B cell (primary cell): ENCODE data around the gene OR4K13.

Source experiments
- EZH2 ChIP-seq: IDR thresholded peaks from 2 replicates; pipeline ENCODE4 v1.6.1; 2012; ENCODE audit warnings: borderline replicate concordance, low read depth, mild to moderate bottlenecking, moderate library complexity, low read length; ENCODE audit not compliant: insufficient read depth, poor library complexity, severe bottlenecking
- TF ChIP-seq, protein P1 (sequence below): fragments of 200-600 bp; IDR thresholded peaks from one replicate; pipeline ENCODE4 v1.8.0; 2022; ENCODE audit warnings: antibody characterized with exemption, mild to moderate bottlenecking

DNA sequence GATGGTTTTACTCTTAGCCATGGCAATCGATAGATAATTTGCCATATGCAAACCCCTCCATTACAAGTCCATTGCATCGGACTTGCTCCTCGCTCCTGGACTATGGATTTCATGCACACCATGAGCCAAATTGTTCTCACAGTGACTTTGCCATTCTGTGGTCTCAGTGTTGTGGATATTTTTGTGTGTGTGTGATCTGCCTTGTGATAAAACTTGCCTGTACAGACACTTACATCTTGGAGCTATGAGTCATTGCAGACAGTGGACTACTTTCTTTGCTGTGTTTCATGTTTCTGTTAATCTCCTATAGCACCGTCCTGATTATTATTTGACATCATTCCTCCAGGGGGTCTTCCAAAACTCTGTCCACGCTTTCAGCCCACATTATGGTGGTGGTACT, 8.4 kb upstream of the OR4K13 start:
- TF ChIP-seq, protein P1, sequence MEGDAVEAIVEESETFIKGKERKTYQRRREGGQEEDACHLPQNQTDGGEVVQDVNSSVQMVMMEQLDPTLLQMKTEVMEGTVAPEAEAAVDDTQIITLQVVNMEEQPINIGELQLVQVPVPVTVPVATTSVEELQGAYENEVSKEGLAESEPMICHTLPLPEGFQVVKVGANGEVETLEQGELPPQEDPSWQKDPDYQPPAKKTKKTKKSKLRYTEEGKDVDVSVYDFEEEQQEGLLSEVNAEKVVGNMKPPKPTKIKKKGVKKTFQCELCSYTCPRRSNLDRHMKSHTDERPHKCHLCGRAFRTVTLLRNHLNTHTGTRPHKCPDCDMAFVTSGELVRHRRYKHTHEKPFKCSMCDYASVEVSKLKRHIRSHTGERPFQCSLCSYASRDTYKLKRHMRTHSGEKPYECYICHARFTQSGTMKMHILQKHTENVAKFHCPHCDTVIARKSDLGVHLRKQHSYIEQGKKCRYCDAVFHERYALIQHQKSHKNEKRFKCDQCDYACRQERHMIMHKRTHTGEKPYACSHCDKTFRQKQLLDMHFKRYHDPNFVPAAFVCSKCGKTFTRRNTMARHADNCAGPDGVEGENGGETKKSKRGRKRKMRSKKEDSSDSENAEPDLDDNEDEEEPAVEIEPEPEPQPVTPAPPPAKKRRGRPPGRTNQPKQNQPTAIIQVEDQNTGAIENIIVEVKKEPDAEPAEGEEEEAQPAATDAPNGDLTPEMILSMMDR = no peak
- TF ChIP-seq EZH2 = no peak
